Urinary bladder (tissue), 4 donors: ENCODE measurements around the gene DPM2. TPM values are rescaled to one million over a fixed set of nuclear protein-coding genes. Genes with fewer than 3 reads are reported as not detected.

Experiments used
- DNase-seq: peaks from one replicate; pipeline ENCODE4 v3.0.0-alpha.2; 2015; ENCODE audit errors: extremely low spot score
- H3K27ac ChIP-seq: one replicate; pipeline ENCODE4 v1.5.1; 2013; ENCODE audit warnings: low read depth, mild to moderate bottlenecking, moderate library complexity
- H3K36me3 ChIP-seq: one replicate; pipeline ENCODE4 v1.6.1; 2013; ENCODE audit warnings: mild to moderate bottlenecking, moderate library complexity; ENCODE audit not compliant: insufficient read depth
- H3K4me1 ChIP-seq: one replicate; pipeline ENCODE4 v1.6.1; 2013; ENCODE audit warnings: mild to moderate bottlenecking, moderate library complexity; ENCODE audit not compliant: insufficient read depth
- H3K4me3 ChIP-seq: one replicate; pipeline ENCODE4 v1.5.1; 2013; ENCODE audit warnings: low read depth, low read length
- WGBS: extraction: QIAGEN DNeasy Blood & Tissue Kit; methylation state at CpG from one replicate; pipeline ENCODE4 v1.1.7; 2013; 5-methylcytosine and 5-hydroxymethylcytosine counted together
- polyA plus RNA-seq: library from polyadenylated mRNA; stranded (reverse); fragments of 200-250 nt; gene quantifications from one replicate; pipeline ENCODE4 v1.2.3, GENCODE V29; 2013
- total RNA-seq: library from RNA; depleted of rRNA; stranded (reverse); fragments of >200 nt; gene quantifications from one replicate; pipeline ENCODE4 v1.2.3, GENCODE V29; 2014
- donor health status: healthy with polysubstance abuse.
- donor health status: healthy.

The DPM2 gene
- total and polyA plus RNA-seq, 2 donors: 7.5 to 32.1 TPM

DNA sequence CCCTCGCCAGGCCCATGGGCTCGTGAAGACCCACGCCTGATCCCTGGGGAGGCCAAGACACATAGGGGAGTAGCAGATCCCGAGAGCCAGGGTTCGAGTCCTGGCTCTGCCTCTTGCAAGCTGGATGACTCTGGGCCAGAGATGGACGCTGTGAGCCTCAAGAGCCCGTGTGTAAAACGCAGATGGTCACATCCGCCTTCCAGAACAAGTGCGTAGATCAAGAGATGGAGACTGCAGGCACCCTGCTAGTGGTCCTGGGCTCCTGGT, 29.1 kb downstream of the DPM2 start:
- Histone ChIP-seq H3K36me3 (no peaks in the 10 kb centered on the region), H3K4me3 (no peak overlapping the region), H3K27ac (no peak overlapping the region), H3K4me1 (no peaks in the 10 kb centered on the region)
- DNase-seq: no peak
- 96% methylated on average over 10 of the region's 10 CpGs for WGBS

DNA sequence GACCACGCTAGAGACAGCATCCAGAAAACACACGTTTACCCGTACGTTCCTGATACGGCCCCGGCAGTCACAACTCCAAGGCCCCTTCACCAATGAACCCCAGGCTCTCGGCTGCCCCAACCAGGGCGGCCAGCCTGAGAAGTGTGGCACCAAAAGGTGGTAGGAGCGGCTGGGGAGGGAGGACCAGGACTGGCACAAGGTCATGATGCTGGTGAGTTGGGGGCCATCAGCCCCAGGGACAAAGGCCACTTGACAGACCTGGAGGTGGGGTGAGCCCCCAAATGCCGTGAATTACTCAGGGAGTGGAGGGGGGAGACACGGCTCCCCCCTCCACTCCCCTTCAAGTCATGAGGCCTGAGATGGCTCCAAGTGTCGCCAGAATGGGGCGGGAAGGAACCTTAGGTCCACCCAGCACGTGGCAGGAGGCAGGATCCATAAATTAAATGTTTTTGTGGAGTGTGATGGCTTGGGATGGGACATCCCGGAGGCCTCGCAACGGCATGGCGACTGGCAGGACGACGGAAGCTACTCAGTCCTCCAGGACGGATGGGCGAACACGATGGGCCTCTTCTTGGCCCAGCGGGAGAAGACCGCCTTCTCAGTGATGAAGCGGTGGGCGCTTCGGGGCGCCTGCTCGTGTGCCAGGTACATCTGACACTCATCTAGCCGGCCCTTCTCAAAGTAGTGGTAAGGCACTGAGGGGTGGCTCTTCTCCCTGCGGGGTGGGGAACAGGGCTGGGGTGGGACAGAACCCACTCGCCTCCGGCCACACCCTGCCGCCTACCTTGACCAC, 29.6 kb downstream of the DPM2 start:
- H3K27ac ChIP-seq: no peak overlapping the region
- no peaks in the 10 kb centered on the region for H3K4me1 ChIP-seq
- 90% methylated on average over 35 of the region's 35 CpGs for WGBS
- DNase-seq: no peak
- no peak overlapping the region for H3K4me3 ChIP-seq
- no peaks in the 10 kb centered on the region for H3K36me3 ChIP-seq

DNA sequence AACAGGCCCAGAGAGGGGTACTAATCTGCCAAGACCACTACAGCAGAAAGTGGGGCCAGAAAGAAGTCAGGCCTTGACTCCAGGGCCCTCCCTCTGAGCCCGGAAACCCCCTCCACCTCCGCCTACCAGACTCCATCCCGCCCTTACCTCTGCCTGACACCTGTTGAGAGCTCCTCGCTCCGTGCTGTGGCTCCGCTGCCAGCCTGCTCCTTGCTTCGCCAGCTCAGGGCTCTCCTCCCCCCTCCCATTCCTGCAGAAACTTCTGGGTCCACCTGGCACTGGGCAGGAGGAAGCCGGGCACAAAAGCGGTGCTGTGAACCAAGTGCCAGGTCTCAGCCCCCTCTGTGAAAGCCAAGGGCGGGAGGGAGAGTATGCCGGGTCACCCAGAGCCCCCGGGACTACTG, 31.9 kb downstream of the DPM2 start:
- H3K4me3 ChIP-seq: no peak overlapping the region
- 78% methylated on average over 12 of the region's 12 CpGs for WGBS
- peak overlapping the region; percentile 51 for H3K27ac ChIP-seq
- no peak for DNase-seq
- no peaks in the 10 kb centered on the region for H3K4me1 ChIP-seq
- H3K36me3 ChIP-seq: no peaks in the 10 kb centered on the region

DNA sequence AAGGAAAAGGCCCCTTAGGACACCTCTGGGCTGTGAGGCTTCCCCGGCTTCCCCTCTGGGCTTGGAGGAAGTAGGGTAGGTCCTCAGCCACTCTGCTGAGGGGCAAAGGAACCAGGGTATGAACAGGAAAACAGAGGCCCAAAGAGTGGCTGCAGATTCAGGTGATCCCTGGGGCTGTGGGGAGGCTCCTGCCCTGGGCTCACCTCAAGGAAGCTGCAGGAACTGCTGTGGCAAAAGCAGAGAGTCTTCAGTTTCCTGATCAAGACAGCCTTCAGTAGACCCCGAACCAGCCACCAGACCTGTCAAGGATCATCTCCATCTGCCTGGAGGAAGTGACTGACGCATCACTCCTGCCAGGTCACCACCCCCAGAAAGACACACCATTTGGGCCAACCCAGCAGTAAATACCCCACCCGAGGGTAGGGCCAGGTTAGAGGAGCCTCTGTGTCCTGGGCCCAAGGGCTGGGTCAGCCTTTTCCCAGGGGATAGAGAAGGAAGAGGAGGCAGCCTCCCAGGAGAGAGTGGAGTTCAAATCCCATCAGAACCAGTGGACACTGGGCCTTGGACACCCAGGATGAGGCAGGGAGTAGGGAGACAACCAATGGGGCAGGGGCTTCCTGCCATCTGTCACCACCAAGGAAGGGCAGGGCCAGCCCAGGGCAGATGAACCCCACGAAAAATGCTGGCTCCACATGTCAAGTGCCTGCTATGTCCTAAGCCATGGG, 32.5 kb downstream of the DPM2 start:
- H3K27ac ChIP-seq: peak overlapping the region; percentile 51
- no peak overlapping the region for H3K4me3 ChIP-seq
- H3K4me1 ChIP-seq: no peaks in the 10 kb centered on the region
- no peaks in the 10 kb centered on the region for H3K36me3 ChIP-seq
- no peak for DNase-seq
- WGBS: 63% methylated on average over 5 of the region's 5 CpGs

DNA sequence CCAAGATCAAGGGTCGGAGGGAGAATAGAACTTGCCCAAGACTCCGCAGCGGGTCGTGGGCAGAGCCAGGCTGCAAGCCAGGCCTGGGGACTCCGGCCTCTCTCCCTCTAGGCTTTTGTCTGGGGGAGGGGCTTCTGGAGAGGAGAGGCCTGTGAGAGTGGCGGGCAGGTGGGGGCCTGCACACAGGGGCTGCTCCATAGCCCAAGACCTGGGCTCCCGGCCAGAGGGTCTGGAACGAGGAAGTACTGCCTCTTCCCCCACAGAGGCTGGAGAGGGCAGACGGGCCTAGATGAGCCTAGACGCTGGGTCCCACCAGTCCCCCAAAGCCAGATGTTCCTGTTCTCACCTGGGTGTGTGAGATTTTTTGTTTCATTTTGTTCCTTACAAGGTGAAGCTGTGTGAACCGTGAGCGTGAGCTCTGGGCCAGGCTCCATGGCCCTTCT, 33.1 kb downstream of the DPM2 start:
- Histone ChIP-seq H3K27ac (peak overlapping the region; percentile 51), H3K4me1 (no peaks in the 10 kb centered on the region), H3K36me3 (no peaks in the 10 kb centered on the region), H3K4me3 (no peak overlapping the region)
- WGBS: 33% methylated on average over 12 of the region's 12 CpGs
- peak; percentile 78 for DNase-seq

DNA sequence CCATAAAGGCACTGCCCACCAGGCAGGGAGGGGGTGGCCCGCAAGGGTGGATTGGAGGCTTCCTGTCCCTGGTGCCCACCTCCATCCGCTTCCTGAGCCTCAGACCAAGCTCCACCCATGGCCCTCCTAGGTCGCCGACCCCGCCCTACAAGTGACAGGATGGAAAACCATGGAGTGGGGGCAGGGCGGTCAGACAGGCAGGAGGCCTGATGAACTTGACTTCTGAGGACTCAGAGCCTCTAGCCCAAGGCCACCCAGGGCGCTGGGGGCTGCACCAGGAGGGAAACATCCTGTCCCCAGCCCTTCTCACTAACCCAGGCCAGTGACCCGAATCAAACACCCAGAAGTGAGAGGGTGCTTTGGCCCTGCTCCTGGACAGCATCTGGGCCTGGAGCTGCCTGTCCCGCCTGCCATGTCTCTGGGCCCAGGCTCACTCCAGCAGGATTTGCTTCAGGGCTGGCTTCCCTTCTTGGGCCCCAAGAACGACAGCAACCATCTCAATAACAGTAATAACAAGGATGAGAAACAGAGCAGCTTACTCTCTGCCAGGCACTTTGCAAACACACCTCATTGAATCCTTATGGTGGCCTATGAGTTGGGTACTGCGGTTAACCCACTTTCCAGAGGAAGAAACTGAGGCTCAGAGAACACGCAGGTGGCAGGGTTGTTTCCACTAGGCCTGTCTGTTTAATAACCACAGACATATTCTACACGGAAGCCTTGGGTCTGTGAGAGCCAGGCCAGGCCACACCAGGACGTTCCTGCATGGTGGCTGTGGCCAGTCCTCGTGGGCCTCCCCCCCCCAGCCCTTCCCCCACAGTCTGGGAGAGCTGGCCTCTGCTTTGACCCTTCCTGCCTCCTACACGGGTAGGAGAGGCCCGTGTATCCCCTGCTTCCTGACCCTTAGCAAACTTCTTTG, 33.8 kb downstream of the DPM2 start:
- 45% methylated on average over 17 of the region's 17 CpGs for WGBS
- H3K4me1 ChIP-seq: no peaks in the 10 kb centered on the region
- H3K36me3 ChIP-seq: no peaks in the 10 kb centered on the region
- DNase-seq: no peak
- H3K4me3 ChIP-seq: no peak overlapping the region
- peak overlapping the region; percentile 51 for H3K27ac ChIP-seq

DNA sequence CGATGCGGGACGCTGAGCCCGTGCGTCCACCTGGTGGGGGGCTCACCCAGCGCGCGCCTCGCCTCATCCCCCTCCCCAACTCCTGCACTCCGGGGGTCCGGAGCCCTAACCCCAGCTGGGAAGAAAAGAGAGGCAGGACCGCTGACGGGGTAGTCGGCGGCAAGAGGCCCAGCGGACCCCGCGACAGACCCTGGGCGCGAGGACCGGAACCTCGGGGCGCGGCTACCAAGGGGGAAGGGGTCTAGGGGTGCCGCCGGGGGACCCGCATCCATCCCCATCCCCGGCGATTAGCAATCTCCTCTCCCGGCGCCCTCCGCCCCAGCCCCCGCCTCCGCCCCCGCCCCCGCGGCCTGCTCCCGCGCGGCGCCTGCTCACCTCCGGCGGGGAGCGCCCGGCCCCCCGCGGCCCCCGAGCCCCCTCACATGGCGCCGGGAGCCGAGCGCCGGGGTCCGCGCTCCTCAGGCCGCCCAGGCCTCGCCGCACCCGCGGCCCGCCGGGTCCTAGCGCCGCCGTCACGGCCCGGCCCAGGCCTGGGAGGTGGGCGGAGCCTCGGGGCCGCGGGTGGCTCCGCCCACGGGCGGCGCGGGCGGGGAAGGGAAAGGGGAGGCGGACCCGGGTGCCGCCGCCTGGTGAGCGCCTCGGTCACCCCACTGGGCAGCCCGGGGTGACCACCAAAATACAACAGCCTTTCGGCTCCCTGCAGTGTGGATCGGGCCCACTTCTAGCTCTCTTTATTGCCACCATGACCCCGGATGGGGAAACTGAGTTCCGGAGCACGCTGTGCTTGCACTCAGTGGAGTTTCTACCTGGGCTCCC, 38.3 kb downstream of the DPM2 start, which contains the start of gene ST6GALNAC6:
Gene ST6GALNAC6 (minus strand): TSS at position 476 of the 816 bp plus-strand sequence. CDS start 1,622 bp downstream, outside the sequence.
- Histone ChIP-seq H3K36me3 (peaks cover 5% of the 10 kb centered on the region), H3K27ac (peak within 1 kb of the TSS; percentile 89), H3K4me1 (no peaks in the 10 kb centered on the region), H3K4me3 (peak within 1 kb of the TSS; percentile 97)
- no peak for DNase-seq
- WGBS: 1% methylated on average over 88 of the region's 89 CpGs

DNA sequence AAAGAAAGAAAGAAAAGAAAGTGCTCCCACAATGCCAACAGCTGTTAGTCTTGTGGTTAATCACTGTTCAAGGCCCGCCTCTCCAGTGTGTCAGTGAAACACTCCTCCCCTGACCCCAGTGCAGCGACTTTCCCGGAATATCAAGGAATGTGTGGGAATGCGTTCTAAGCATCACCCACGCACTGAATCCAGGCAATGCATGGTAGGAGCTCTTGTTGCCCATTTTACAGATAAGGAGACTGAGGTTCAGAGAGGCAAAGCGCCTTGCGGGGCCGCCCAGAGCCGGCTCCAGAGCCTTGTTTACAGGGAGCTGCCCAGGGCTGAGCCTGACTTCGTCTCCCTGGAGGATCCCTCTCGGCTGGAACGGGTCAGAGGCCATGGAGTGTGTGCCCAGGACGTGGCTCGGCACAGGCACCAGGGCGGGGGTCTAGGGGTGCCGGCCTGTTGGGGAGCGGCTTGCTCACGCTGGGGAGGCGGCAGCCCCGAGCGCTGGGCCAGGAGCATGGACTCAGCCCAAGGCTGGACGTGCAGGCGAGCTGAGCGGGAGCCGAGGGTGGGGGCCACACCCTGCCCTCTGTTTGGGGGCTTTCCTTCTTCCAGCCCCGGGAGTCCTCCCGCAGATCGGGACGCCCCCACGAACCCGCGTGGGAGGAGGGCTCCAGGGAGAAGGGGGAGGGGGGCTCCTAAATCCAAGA, 39.1 kb downstream of the DPM2 start:
- DNase-seq: no peak
- WGBS: 8% methylated on average over 32 of the region's 32 CpGs
- Histone ChIP-seq H3K27ac (peak overlapping the region; percentile 89), H3K4me1 (no peaks in the 10 kb centered on the region), H3K4me3 (peak overlapping the region; percentile 97), H3K36me3 (peaks cover 6% of the 10 kb centered on the region)

DNA sequence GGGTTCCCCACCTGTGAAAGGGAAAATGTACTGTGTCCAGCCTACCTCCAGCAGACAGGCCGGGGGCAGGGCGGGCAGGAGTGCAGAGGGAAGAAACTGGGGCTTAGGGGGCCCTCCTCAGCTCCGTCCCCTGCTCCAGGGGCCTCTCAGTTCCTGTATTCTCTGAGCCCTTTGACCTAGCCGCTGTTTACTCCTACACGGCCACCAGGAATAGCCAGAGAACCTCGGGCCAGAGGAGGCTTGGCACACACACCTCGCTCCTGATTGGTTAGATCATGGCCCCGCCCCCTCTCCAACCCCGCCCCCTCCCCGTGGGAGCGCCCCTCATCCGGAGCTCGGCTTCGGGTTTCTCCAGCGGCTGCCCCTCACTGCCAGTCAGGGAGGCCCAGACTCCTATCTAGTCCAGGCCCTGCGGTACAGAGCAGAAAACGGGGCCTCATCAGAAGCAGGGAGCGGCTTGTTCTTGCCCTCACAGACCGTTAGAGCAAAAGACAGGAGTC, 40.4 kb downstream of the DPM2 start:
- no peak for DNase-seq
- Histone ChIP-seq H3K4me1 (no peaks in the 10 kb centered on the region), H3K4me3 (peak overlapping the region; percentile 26), H3K27ac (peak overlapping the region; percentile 72), H3K36me3 (peaks cover 10% of the 10 kb centered on the region)
- WGBS: 8% methylated on average over 19 of the region's 19 CpGs

DNA sequence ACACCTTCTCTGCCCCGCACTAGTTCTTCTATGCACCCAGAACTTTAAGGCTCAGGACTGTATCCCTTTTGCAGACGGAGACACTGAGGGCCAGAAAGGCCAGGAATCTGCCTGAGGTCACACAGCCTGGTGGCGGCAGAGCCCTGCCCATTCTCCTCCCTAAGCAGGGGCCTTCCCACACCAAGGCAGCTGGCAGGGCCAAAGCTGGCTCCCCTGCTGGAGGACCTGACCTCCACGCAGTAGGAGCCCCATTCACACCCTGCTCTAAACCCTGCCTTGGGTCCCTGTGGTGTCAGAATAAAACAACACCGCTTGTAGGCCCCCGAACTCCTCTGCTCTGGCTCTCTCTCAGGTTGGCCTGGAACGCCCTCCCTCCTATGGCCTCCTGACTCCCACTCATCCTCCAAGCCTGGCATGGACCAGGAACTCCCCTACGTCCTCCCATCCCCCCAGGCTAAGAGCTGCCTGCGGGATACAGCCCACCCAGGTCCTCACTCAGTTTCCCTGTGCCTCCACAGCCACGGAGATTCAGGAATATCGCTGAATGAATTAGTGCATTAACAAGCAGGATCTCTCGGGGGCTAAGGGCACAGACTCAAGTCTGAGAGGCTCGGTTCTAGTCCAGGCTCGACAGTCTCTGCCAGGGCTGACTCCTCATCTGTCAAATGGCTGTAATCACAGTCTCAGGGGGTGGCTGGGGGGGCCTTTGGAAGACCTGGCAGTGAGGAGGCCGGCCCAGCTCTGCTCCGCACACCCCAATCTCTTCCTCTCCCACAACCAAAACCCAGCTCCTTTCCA, 41.1 kb downstream of the DPM2 start:
- no peaks in the 10 kb centered on the region for H3K4me1 ChIP-seq
- DNase-seq: no peak
- peaks cover 10% of the 10 kb centered on the region for H3K36me3 ChIP-seq
- H3K4me3 ChIP-seq: peak overlapping the region; percentile 26
- 64% methylated on average over 16 of the region's 16 CpGs for WGBS
- peak overlapping the region; percentile 24 for H3K27ac ChIP-seq

DNA sequence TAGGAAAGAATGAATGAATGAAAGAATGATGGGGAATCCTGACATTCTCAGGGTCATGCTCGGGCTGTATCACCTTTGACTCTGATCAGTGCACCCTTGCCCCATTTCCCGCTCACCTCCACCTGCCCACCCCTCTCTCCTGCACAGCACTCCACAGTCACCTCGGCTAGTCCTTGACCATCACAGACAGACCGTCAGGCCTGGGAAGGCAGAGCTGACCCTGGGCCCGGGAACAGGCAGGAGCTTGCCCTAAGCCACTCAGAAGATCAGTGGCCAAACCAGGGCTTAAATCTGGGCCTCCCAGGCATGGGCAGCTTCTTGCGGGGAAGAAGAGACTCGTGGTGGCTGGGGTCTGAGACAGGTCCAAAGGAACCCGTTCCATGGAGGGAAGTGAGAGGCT, 41.8 kb downstream of the DPM2 start:
- WGBS: 96% methylated on average over 8 of the region's 8 CpGs
- Histone ChIP-seq H3K36me3 (peaks cover 10% of the 10 kb centered on the region), H3K27ac (no peak overlapping the region), H3K4me3 (no peak overlapping the region), H3K4me1 (no peaks in the 10 kb centered on the region)
- no peak for DNase-seq

DNA sequence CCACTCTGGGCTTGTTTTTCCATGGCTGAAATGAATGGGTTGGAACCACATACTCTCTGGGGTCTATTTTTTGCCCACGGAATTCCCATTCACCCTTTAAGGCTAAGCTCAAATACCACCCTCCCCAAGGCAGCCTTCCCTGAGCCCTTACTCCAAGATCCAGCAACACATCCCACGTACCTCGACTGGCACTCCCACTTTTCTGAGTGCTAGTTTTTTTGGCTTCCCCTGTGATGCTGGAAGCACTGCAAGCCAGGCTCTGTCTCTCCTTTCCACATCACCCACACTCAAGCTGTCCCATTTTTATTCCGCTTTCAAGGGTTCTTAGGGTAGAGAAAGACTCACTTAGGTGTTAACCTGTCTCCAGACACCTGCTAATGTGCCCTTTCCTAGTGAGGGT, 44.3 kb downstream of the DPM2 start:
- peaks cover 10% of the 10 kb centered on the region for H3K36me3 ChIP-seq
- DNase-seq: no peak
- WGBS: 97% methylated on average over 4 of the region's 4 CpGs
- H3K27ac ChIP-seq: no peak overlapping the region
- no peaks in the 10 kb centered on the region for H3K4me1 ChIP-seq
- no peak overlapping the region for H3K4me3 ChIP-seq
